HepG2 (cell line): Measurements from ENCODE around the gene AGK. TPM values are rescaled to one million over a fixed set of nuclear protein-coding genes. Genes with fewer than 3 reads are reported as not detected.

Experiments used
- ATAC-seq: fragments of 200-7000 bp; cut with Tn5 transposase; 3 replicates; pipeline ENCODE4 v1.9.1; 2020; ENCODE audit warnings: mild to moderate bottlenecking, moderate library complexity
- BruUV-seq: library from RNA; stranded (reverse); fragments of 400-500 nt; replicated peaks from 2 replicates; lab custom pipeline; 2021; lab: Mats Ljungman, UMichigan
- CTCF ChIA-PET: fragments of 300-600 bp; formaldehyde crosslinking; extraction: SDS; loops from one replicate; lab custom pipeline; 2021; ENCODE audit warnings: low total read pairs, inconsistent platforms, low intra/inter-chr PET ratio; lab: Yijun Ruan, JAX
- POLR2A ChIA-PET: fragments of 350-600 bp; sonication (Branson Sonifier 250); formaldehyde crosslinking; loops from one replicate; lab custom pipeline; 2020; ENCODE audit warnings: antibody characterized with exemption, inconsistent platforms; lab: Yijun Ruan, JAX
- DNase-seq: peaks from one replicate; pipeline ENCODE4 v3.0.0-alpha.2; 2015; ENCODE audit warnings: low spot score
- FAIRE-seq: peaks from 3 replicates; lab custom pipeline; 2011; peaks lifted over from hg19 to GRCh38; lab: Jason Lieb, UNC
- H2AFZ ChIP-seq: one replicate; pipeline ENCODE4 v1.6.1; 2011; ENCODE audit warnings: low read length, inconsistent platforms
- H3K27ac ChIP-seq: fragments of 300-600 bp; 3 replicates; pipeline ENCODE4 v1.8.0; 2011; ENCODE audit warnings: mixed run types, mild to moderate bottlenecking, mixed read lengths, low read length, inconsistent platforms; ENCODE audit not compliant: insufficient read depth; ENCODE audit errors: extremely low read length
- H3K27me3 ChIP-seq, 2 experiments: fragments of 200-600 bp in 1 of 2; 2 replicates in 1 of 2; 3 replicates in 1 of 2; pipeline versions ENCODE4 v1.6.0 to v1.8.0; 2011; ENCODE audit warnings: low read length in 2 of 2, mild to moderate bottlenecking in 2 of 2, moderate library complexity in 2 of 2, inconsistent platforms in 1 of 2; ENCODE audit not compliant: insufficient read depth in 2 of 2, control insufficient read depth in 1 of 2
- H3K36me3 ChIP-seq, 2 experiments: fragments of 200-600 bp in 1 of 2; replicated peaks in 1 of 2; 2 replicates in 1 of 2; 3 replicates in 1 of 2; pipeline versions ENCODE4 v1.5.1 to v1.8.0; 2011; ENCODE audit warnings: low read length in 2 of 2, inconsistent platforms in 1 of 2; ENCODE audit not compliant: insufficient read depth in 2 of 2, control insufficient read depth in 1 of 2
- H3K4me1 ChIP-seq: 2 replicates; pipeline ENCODE4 v1.5.1; 2012; ENCODE audit warnings: low read length, inconsistent platforms; ENCODE audit not compliant: insufficient read depth
- H3K4me2 ChIP-seq: 2 replicates; pipeline ENCODE4 v1.6.0; 2011; ENCODE audit warnings: low read depth, low read length, inconsistent platforms
- H3K4me3 ChIP-seq, 3 experiments: fragments of 200-600 bp in 1 of 3; sonication (generic), shearing (Covaris generic) in 1 of 3; replicated peaks in 1 of 3; 2 replicates each; pipeline ENCODE4 v1.5.1; 2011 to 2016; ENCODE audit warnings: low read length in 3 of 3, inconsistent platforms in 2 of 3, low read depth in 2 of 3, mild to moderate bottlenecking in 2 of 3, control low read depth in 1 of 3, mixed read lengths in 1 of 3; ENCODE audit not compliant: insufficient read depth in 1 of 3
- H3K79me2 ChIP-seq: one replicate; pipeline ENCODE4 v1.6.1; 2011; ENCODE audit warnings: low read length, inconsistent platforms; ENCODE audit not compliant: insufficient read depth
- H3K9ac ChIP-seq: 2 replicates; pipeline ENCODE4 v1.6.0; 2011; ENCODE audit warnings: mild to moderate bottlenecking, low read depth, low read length, inconsistent platforms; ENCODE audit not compliant: insufficient read depth
- H3K9me3 ChIP-seq: 2 replicates; pipeline ENCODE4 v1.5.1; 2012; ENCODE audit warnings: mild to moderate bottlenecking, low read length
- H4K20me1 ChIP-seq: 2 replicates; pipeline ENCODE4 v1.6.0; 2011; ENCODE audit warnings: inconsistent platforms, mild to moderate bottlenecking, low read length, moderate library complexity; ENCODE audit not compliant: insufficient read depth
- CC2D1A ChIP-seq: sonication (generic); formaldehyde crosslinking; IDR thresholded peaks from 2 replicates; pipeline ENCODE4 v1.8.1; 2023; ENCODE audit warnings: mild to moderate bottlenecking, missing genetic modification reagents
- CHCHD3 ChIP-seq: sonication (generic); formaldehyde crosslinking; IDR thresholded peaks from 2 replicates; pipeline ENCODE4 v1.8.0; 2022; ENCODE audit warnings: mild to moderate bottlenecking, missing genetic modification reagents, moderate library complexity
- ELF1 ChIP-seq: sonication (generic); formaldehyde crosslinking; IDR thresholded peaks from 2 replicates; pipeline ENCODE4 v1.4.0; 2020; ENCODE audit warnings: missing genetic modification reagents
- ETV5 ChIP-seq: IDR thresholded peaks from 2 replicates; pipeline ENCODE4 v1.6.1; 2018; ENCODE audit warnings: missing biosample characterization, missing genetic modification reagents, inconsistent platforms, borderline replicate concordance
- NFYC ChIP-seq: IDR thresholded peaks from 2 replicates; pipeline ENCODE4 v1.6.1; 2016; ENCODE audit warnings: missing genetic modification reagents, missing compliant biosample characterization
- POLR2AphosphoS5 ChIP-seq: IDR thresholded peaks from 2 replicates; pipeline ENCODE4 v1.6.1; 2012; ENCODE audit warnings: low read depth, low read length
- SRSF9 ChIP-seq: fragments of 200-400 bp; formaldehyde crosslinking; IDR thresholded peaks from 2 replicates; pipeline ENCODE4 v1.6.1; 2018; ENCODE audit warnings: borderline replicate concordance, mild to moderate bottlenecking, low read depth, low read length; ENCODE audit not compliant: insufficient read depth, poor library complexity, severe bottlenecking
- TOPORS ChIP-seq: sonication (generic); formaldehyde crosslinking; IDR thresholded peaks from 2 replicates; pipeline ENCODE4 v1.8.0; 2023; ENCODE audit warnings: mild to moderate bottlenecking, missing genetic modification reagents
- ZNF296 ChIP-seq: sonication (generic); formaldehyde crosslinking; conservative IDR thresholded peaks from 2 replicates; pipeline ENCODE4 v1.5.0; 2020; ENCODE audit warnings: mild to moderate bottlenecking, missing genetic modification reagents
- ZNF549 ChIP-seq: sonication (generic); formaldehyde crosslinking; IDR thresholded peaks from 2 replicates; pipeline ENCODE4 v1.5.0; 2020; ENCODE audit warnings: missing genetic modification reagents
- ZZZ3 ChIP-seq: sonication (generic); formaldehyde crosslinking; IDR thresholded peaks from 2 replicates; pipeline ENCODE4 v1.4.0; 2020; ENCODE audit warnings: missing genetic modification reagents, mild to moderate bottlenecking, borderline replicate concordance
- WGBS: methylation state at CpG from one replicate; pipeline ENCODE4 v1.1.6; 2017; ENCODE audit warnings: low lambda C conversion rate; 5-methylcytosine and 5-hydroxymethylcytosine counted together
- in situ Hi-C: cut with HindIII; loops from 2 replicates; pipeline ENCODE4 v1.10.0; 2017; ENCODE audit warnings: low pct_unique_long_range_greater_than_20kb; ENCODE audit not compliant: extremely low pct_ligation_motif_present
- intact Hi-C: fragments of 100-400 bp; cut with micrococcal nuclease; formaldehyde crosslinking; loops from one replicate; pipeline ENCODE4 v1.10.0; 2022; ENCODE audit not compliant: unreplicated experiment
- polyA plus RNA-seq, 8 experiments: library from polyadenylated mRNA; depleted of rRNA in 3 of 8; stranded (reverse) in 7 of 8; unstranded in 1 of 8; fragments of >200 nt; fragmentation: Illumina TruSeq in 4 of 8; extraction: Trizol in 4 of 8; gene quantifications; 2 replicates each; pipeline versions ENCODE4 v1.2.1 to v1.2.3, GENCODE V29; 2011 to 2016; ENCODE audit warnings: low read depth in 4 of 8, missing spikeins in 1 of 8, mixed read lengths in 1 of 8; ENCODE audit not compliant: insufficient read depth in 1 of 8
- total RNA-seq, 5 experiments: library from RNA; depleted of rRNA; stranded (reverse); fragments of >200 nt; fragmentation: Illumina TruSeq; extraction: Trizol; gene quantifications; 2 replicates each; pipeline ENCODE4 v1.2.3, GENCODE V29; 2016; ENCODE audit warnings: low read depth in 1 of 5
- TF ChIP-seq, protein P1 (sequence below): sonication (generic); formaldehyde crosslinking; IDR thresholded peaks from 2 replicates; pipeline ENCODE4 v1.5.1; 2020; ENCODE audit warnings: mild to moderate bottlenecking, missing genetic modification reagents, moderate library complexity
- TF ChIP-seq, protein P2 (sequence below): sonication (generic); formaldehyde crosslinking; IDR thresholded peaks from 2 replicates; pipeline ENCODE4 v1.5.0; 2020; ENCODE audit warnings: missing genetic modification reagents
- TF ChIP-seq, protein P3 (sequence below): sonication (generic); formaldehyde crosslinking; IDR thresholded peaks from 2 replicates; pipeline ENCODE4 v1.4.0; 2020; ENCODE audit warnings: missing genetic modification reagents

AGK gene
- total and polyA plus RNA-seq, 2 of the 13 experiments (the other 11 are each of a cell fraction or from before 2014, with no cell fraction given): 23.7 to 30.1 TPM

DNA sequence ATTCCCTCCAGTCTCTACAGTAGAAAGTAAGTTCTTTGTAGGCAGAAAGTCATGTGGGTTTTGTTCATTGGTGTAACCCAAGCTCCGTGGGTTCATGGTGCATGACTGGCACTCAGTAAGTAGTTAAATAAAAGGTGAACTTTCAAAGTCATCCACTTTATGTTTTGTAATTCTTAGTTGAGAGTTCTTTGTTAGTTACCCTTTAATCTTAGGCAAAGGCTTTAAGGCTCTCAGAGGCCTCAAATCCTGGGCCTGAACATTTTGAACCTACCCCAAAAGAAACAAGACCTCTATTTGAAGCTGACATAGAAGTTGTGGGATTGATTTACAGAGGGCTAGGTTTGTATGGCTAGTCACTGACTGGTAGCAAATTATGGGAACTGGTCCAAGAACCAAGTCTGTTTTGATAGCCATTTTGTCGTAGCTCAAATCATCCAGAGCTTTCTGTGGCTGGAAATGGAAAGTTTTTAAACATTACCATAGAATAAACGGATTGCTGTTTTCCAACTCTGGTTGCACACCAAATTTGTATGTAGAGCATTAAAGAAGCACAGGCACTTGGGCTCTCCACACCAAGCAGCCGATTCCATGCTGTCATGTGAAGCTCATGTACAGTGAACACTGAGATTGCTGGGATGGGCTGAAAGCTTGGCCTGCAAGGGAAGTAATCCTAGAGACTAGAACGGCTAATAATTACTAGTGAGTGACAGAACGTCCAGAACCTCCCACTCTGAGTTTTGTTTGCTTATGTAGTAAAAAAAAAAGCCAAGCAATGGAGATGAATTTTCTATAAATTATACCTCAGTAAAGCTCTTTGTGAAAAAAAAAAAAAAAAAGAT lies 97.3 kb downstream of the AGK start:
- Histone ChIP-seq H3K4me3 (no peak overlapping the region), H4K20me1 (no peaks in the 10 kb centered on the region; the same call in 1 of the 2 replicates), H3K79me2 (no peaks in the 10 kb centered on the region), H3K4me1 (no peaks in the 10 kb centered on the region), H3K9ac (no peak overlapping the region), H3K27me3 (no peaks in the 10 kb centered on the region), H3K36me3 (peaks cover 5 to 7% of the 10 kb centered on the region in 2 experiments; a peak in 3 of 5 replicates), H3K27ac (no peak overlapping the region), H3K9me3 (no peaks in the 10 kb centered on the region), H3K4me2 (no peak overlapping the region), H2AFZ (no peak overlapping the region)
- ChIA-PET CTCF (no interaction called here), POLR2A (no interaction called here)
- DNase-seq (no peak), ATAC-seq (no peak), FAIRE-seq (no peak)
- intact Hi-C loops: no loop called here
- in situ Hi-C loops: no loop called here
- BruUV-seq: no TSS peak
- 87% methylated on average over 6 of the region's 6 CpGs for WGBS
- TF ChIP-seq CC2D1A (CRISPR knock-in tag) (no peak), SRSF9 (no peak), ELF1 (CRISPR knock-in tag) (no peak), ETV5 (no peak), CHCHD3 (CRISPR knock-in tag) (no peak), ZZZ3 (CRISPR knock-in tag) (no peak), ZNF296 (CRISPR knock-in tag) (no peak), POLR2AphosphoS5 (no peak), TOPORS (no peak), ZNF549 (no peak), NFYC (CRISPR knock-in tag) (no peak)
- TF ChIP-seq, protein P1, sequence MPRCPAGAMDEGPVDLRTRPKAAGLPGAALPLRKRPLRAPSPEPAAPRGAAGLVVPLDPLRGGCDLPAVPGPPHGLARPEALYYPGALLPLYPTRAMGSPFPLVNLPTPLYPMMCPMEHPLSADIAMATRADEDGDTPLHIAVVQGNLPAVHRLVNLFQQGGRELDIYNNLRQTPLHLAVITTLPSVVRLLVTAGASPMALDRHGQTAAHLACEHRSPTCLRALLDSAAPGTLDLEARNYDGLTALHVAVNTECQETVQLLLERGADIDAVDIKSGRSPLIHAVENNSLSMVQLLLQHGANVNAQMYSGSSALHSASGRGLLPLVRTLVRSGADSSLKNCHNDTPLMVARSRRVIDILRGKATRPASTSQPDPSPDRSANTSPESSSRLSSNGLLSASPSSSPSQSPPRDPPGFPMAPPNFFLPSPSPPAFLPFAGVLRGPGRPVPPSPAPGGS: no peak
- TF ChIP-seq, protein P2, sequence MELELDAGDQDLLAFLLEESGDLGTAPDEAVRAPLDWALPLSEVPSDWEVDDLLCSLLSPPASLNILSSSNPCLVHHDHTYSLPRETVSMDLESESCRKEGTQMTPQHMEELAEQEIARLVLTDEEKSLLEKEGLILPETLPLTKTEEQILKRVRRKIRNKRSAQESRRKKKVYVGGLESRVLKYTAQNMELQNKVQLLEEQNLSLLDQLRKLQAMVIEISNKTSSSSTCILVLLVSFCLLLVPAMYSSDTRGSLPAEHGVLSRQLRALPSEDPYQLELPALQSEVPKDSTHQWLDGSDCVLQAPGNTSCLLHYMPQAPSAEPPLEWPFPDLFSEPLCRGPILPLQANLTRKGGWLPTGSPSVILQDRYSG (CRISPR knock-in tag): no peak
- TF ChIP-seq, protein P3, sequence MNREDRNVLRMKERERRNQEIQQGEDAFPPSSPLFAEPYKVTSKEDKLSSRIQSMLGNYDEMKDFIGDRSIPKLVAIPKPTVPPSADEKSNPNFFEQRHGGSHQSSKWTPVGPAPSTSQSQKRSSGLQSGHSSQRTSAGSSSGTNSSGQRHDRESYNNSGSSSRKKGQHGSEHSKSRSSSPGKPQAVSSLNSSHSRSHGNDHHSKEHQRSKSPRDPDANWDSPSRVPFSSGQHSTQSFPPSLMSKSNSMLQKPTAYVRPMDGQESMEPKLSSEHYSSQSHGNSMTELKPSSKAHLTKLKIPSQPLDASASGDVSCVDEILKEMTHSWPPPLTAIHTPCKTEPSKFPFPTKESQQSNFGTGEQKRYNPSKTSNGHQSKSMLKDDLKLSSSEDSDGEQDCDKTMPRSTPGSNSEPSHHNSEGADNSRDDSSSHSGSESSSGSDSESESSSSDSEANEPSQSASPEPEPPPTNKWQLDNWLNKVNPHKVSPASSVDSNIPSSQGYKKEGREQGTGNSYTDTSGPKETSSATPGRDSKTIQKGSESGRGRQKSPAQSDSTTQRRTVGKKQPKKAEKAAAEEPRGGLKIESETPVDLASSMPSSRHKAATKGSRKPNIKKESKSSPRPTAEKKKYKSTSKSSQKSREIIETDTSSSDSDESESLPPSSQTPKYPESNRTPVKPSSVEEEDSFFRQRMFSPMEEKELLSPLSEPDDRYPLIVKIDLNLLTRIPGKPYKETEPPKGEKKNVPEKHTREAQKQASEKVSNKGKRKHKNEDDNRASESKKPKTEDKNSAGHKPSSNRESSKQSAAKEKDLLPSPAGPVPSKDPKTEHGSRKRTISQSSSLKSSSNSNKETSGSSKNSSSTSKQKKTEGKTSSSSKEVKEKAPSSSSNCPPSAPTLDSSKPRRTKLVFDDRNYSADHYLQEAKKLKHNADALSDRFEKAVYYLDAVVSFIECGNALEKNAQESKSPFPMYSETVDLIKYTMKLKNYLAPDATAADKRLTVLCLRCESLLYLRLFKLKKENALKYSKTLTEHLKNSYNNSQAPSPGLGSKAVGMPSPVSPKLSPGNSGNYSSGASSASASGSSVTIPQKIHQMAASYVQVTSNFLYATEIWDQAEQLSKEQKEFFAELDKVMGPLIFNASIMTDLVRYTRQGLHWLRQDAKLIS (CRISPR knock-in tag): no peak
